OCI-LY3 (cell line): ENCODE data around the gene ARID1B.
A peak's percentile ranks its signal among the peaks of the same experiment; 100 is the strongest.

ENCODE experiments used
- H2AFZ ChIP-seq: fragments of 200-600, 300-600 bp; shearing (Covaris generic); 2 replicates; pipeline ENCODE4 v1.6.0; 2014; ENCODE audit warnings: antibody characterized with exemption, low read depth, low read length
- H3K27ac ChIP-seq: fragments of 200-600, 300-600 bp; sonication (generic); 2 replicates; pipeline ENCODE4 v1.5.1; 2014; ENCODE audit warnings: mild to moderate bottlenecking, low read length, moderate library complexity, mixed read lengths
- H3K27me3 ChIP-seq: fragments of 200-600, 300-600 bp; sonication (generic); 2 replicates; pipeline ENCODE4 v1.6.1; 2014; ENCODE audit warnings: low read depth, low read length, mixed read lengths
- H3K36me3 ChIP-seq: fragments of 200-600, 300-600 bp; sonication (generic); replicated peaks from 2 replicates; pipeline ENCODE3; 2014; ENCODE audit warnings: low read depth, low read length, mixed read lengths
- H3K4me1 ChIP-seq: fragments of 300-600, 200-600 bp; sonication (generic); 2 replicates; pipeline ENCODE4 v1.6.1; 2014; ENCODE audit warnings: low read length, mixed read lengths
- H3K4me2 ChIP-seq: fragments of 200-600, 300-600 bp; sonication (generic); 2 replicates; pipeline ENCODE4 v1.6.1; 2014; ENCODE audit warnings: low read length, mixed read lengths
- H3K4me3 ChIP-seq: fragments of 300-600, 200-600 bp; sonication (generic); 2 replicates; pipeline ENCODE4 v1.5.1; 2014; ENCODE audit warnings: antibody characterized with exemption, mild to moderate bottlenecking, low read length, moderate library complexity
- H3K79me2 ChIP-seq: fragments of 300-600, 200-600 bp; shearing (Covaris generic); 2 replicates; pipeline ENCODE4 v1.6.1; 2014; ENCODE audit warnings: mild to moderate bottlenecking, low read length, mixed read lengths
- H3K9ac ChIP-seq: fragments of 300-600, 200-600 bp; shearing (Covaris generic); 2 replicates; pipeline ENCODE4 v1.6.0; 2014; ENCODE audit warnings: mild to moderate bottlenecking, low read length, moderate library complexity
- H3K9me3 ChIP-seq: fragments of 200-600, 300-600 bp; shearing (Covaris generic); 2 replicates; pipeline ENCODE4 v1.6.1; 2014; ENCODE audit warnings: low read length, mixed read lengths; ENCODE audit not compliant: insufficient read depth
- H4K20me1 ChIP-seq: fragments of 200-600, 300-600 bp; sonication (generic); 2 replicates; pipeline ENCODE4 v1.6.1; 2016; ENCODE audit warnings: low read length, mixed read lengths; ENCODE audit not compliant: insufficient read depth
- CTCF ChIP-seq: fragments of 200-600, 300-600 bp; sonication (generic); IDR thresholded peaks from 2 replicates; pipeline ENCODE4 v1.5.1; 2014; ENCODE audit warnings: antibody characterized with exemption, low read length, low read depth
- EZH2phosphoT487 ChIP-seq: fragments of 200-600 bp; shearing (Covaris generic); IDR thresholded peaks from 2 replicates; pipeline ENCODE4 v1.6.1; 2018; ENCODE audit warnings: antibody characterized with exemption, mixed run types, low read depth

Gene ARID1B

GRCh38 chr6:157045831-157046454 lies 268.8 kb downstream of the ARID1B start:
- Histone ChIP-seq H3K4me3 (no peak overlapping the region), H3K36me3 (no peaks in the 10 kb centered on the region), H4K20me1 (no peaks in the 10 kb centered on the region), H3K4me2 (no peak overlapping the region), H3K27me3 (no peaks in the 10 kb centered on the region), H3K9ac (no peak overlapping the region), H3K9me3 (no peaks in the 10 kb centered on the region), H3K79me2 (no peaks in the 10 kb centered on the region), H3K4me1 (peaks cover 20% of the 10 kb centered on the region), H2AFZ (no peak overlapping the region), H3K27ac (no peak overlapping the region)
- TF ChIP-seq CTCF (peak; percentile 47; the same call in 1 of the 2 replicates), EZH2phosphoT487 (no peak)

- H3K27ac ChIP-seq: no peak overlapping the region
- H3K4me1 ChIP-seq: peaks cover 20% of the 10 kb centered on the region
These were observed 269.6 kb downstream of the ARID1B start for GRCh38 chr6:157046776-157047175.

GRCh38 chr6:157047328-157047727 lies 270.1 kb downstream of the ARID1B start:
- no peaks in the 10 kb centered on the region for H3K27me3 ChIP-seq
- no peaks in the 10 kb centered on the region for H3K79me2 ChIP-seq
- no peaks in the 10 kb centered on the region for H3K9me3 ChIP-seq
- H3K36me3 ChIP-seq: no peaks in the 10 kb centered on the region
- H3K4me1 ChIP-seq: peaks cover 20% of the 10 kb centered on the region
- no peak overlapping the region for H3K9ac ChIP-seq
- no peaks in the 10 kb centered on the region for H4K20me1 ChIP-seq
- H3K27ac ChIP-seq: no peak overlapping the region
- TF ChIP-seq CTCF: no peak
- TF ChIP-seq EZH2phosphoT487: no peak
- no peak overlapping the region for H3K4me2 ChIP-seq
- no peak overlapping the region for H3K4me3 ChIP-seq
- no peak overlapping the region for H2AFZ ChIP-seq

More at GRCh38 chr6:157046776-157047175, 269.6 kb downstream of the ARID1B start:
- Histone ChIP-seq H3K79me2 (no peaks in the 10 kb centered on the region), H3K9me3 (no peaks in the 10 kb centered on the region), H3K4me2 (no peak overlapping the region), H3K4me3 (no peak overlapping the region), H3K9ac (no peak overlapping the region), H2AFZ (no peak overlapping the region), H3K27me3 (no peaks in the 10 kb centered on the region), H3K36me3 (no peaks in the 10 kb centered on the region), H4K20me1 (no peaks in the 10 kb centered on the region)
- TF ChIP-seq CTCF (no peak), EZH2phosphoT487 (no peak)

- Histone ChIP-seq H3K9ac (no peak overlapping the region), H3K27ac (no peak overlapping the region), H3K4me1 (peaks cover 20% of the 10 kb centered on the region), H3K4me3 (no peak overlapping the region), H3K4me2 (no peak overlapping the region), H2AFZ (no peak overlapping the region), H3K36me3 (no peaks in the 10 kb centered on the region), H3K9me3 (no peaks in the 10 kb centered on the region), H4K20me1 (no peaks in the 10 kb centered on the region), H3K79me2 (no peaks in the 10 kb centered on the region), H3K27me3 (no peaks in the 10 kb centered on the region)
- TF ChIP-seq CTCF (no peak), EZH2phosphoT487 (no peak)
These were observed 270.8 kb downstream of the ARID1B start for GRCh38 chr6:157047951-157048350.
